Lower leg skin (tissue), 3 donors: ENCODE measurements around the gene PRKAR1B.

Source experiments
- CTCF ChIP-seq, 3 donors: fragments of 450-650 bp; IDR thresholded peaks; one replicate each; pipeline ENCODE4 v1.5.1; 2016; ENCODE audit warnings: antibody characterized with exemption in 3 of 3, mild to moderate bottlenecking in 3 of 3, moderate library complexity in 2 of 3
- POLR2A ChIP-seq, 2 donors: fragments of 450-650 bp; IDR thresholded peaks; one replicate each; pipeline ENCODE4 v1.6.1; 2016 to 2017; ENCODE audit warnings: antibody characterized with exemption in 2 of 2, mild to moderate bottlenecking in 1 of 2, moderate library complexity in 1 of 2

- TF ChIP-seq CTCF (IDR thresholded peaks at IDR 0.05) = no peak
- no peak for TF ChIP-seq POLR2A (IDR thresholded peaks at IDR 0.05)
Measured at GRCh38 chr7:540997-541396, 186.1 kb downstream of the PRKAR1B start.
